H1 (cell line): Measurements from ENCODE around the gene ABCC4. TPM values are rescaled to one million over a fixed set of nuclear protein-coding genes. Genes with fewer than 3 reads are reported as not detected.

ENCODE experiments used
- CHD2 ChIP-seq: IDR thresholded peaks from 2 replicates; pipeline ENCODE4 v1.6.1; 2012; ENCODE audit warnings: low read length, improper control_type of control experiment
- GTF2F1 ChIP-seq: IDR thresholded peaks from 2 replicates; pipeline ENCODE4 v1.6.1; 2012; ENCODE audit warnings: low read depth, low read length, improper control_type of control experiment, borderline replicate concordance
- JUN ChIP-seq: IDR thresholded peaks from 2 replicates; pipeline ENCODE4 v1.6.1; 2011; ENCODE audit warnings: low read depth, mild to moderate bottlenecking, improper control_type of control experiment, low read length
- JUND ChIP-seq: IDR thresholded peaks from 2 replicates; pipeline ENCODE4 v1.6.1; 2011; ENCODE audit warnings: mild to moderate bottlenecking, improper control_type of control experiment, low read length
- MAFK ChIP-seq: IDR thresholded peaks from 2 replicates; pipeline ENCODE4 v1.6.1; 2012; ENCODE audit warnings: low read depth, mild to moderate bottlenecking, improper control_type of control experiment, low read length
- NANOG ChIP-seq: IDR thresholded peaks from 2 replicates; pipeline ENCODE4 v1.6.1; 2011; ENCODE audit warnings: low read length, low read depth, mild to moderate bottlenecking, inconsistent platforms; ENCODE audit not compliant: insufficient read depth, poor library complexity, severe bottlenecking
- SP2 ChIP-seq: IDR thresholded peaks from 2 replicates; pipeline ENCODE4 v1.6.1; 2012; ENCODE audit warnings: mild to moderate bottlenecking, low read length, inconsistent platforms
- polyA plus RNA-seq, 7 experiments: library from polyadenylated mRNA; depleted of rRNA in 3 of 7; stranded (reverse) in 5 of 7; unstranded in 2 of 7; fragments of >200 nt in 5 of 7; fragments of 200-250 nt in 2 of 7; gene quantifications; 1 replicate in 5 of 7; 2 replicates in 1 of 7; 4 replicates in 1 of 7; pipeline versions ENCODE4 v1.2.1 to v1.2.3, GENCODE V29; 2011 to 2013; ENCODE audit warnings: missing spikeins in 2 of 7, mixed read lengths in 2 of 7
- total RNA-seq: library from RNA; stranded (reverse); fragmentation: NEBNext Ultra II Directional; extraction: Animal tissue kit (Norgen Biotek cat#: 25700); gene quantifications from 2 replicates; pipeline ENCODE4 v1.2.1, GENCODE V29; 2021
- TF ChIP-seq, protein P1 (sequence below): fragments of 300-600 bp; sonication (generic); IDR thresholded peaks from 2 replicates; pipeline ENCODE4 v1.7.1; 2012; ENCODE audit warnings: low read length, moderate library complexity, mild to moderate bottlenecking, inconsistent platforms; ENCODE audit not compliant: insufficient replicate concordance
- TF ChIP-seq, protein P2 (sequence below): IDR thresholded peaks from 2 replicates; pipeline ENCODE4 v1.6.1; 2011; ENCODE audit warnings: low read length, improper control_type of control experiment
- TF ChIP-seq, protein P3 (sequence below): IDR thresholded peaks from 2 replicates; pipeline ENCODE4 v1.6.1; 2011; ENCODE audit warnings: low read depth, mild to moderate bottlenecking, low read length; ENCODE audit not compliant: insufficient read depth

The ABCC4 gene
- total and polyA plus RNA-seq, 2 of the 8 experiments (the other 6 are each of a cell fraction or from before 2014, with no cell fraction given) = 4.0 to 14.1 TPM

DNA sequence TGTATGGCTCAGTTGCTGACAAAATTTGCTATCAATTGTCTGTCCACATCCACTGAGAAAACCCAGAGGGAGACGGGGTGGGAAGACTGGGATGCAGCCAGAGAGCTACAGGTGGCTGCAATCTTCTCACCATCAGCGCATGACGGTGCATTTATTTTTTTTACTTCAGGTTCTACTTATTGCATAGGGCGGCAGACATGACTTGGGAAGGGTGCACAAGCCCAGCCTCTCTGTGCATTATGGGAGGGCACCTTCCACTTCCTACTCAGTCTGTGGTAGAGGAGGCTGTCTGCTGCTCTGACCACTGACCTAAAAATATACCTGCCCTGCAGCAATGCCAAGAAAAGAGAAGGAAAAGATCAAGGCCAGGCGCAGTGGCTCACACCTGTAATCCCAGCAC lies 73.1 kb downstream of the ABCC4 start (continued):
- TF ChIP-seq, protein P1, sequence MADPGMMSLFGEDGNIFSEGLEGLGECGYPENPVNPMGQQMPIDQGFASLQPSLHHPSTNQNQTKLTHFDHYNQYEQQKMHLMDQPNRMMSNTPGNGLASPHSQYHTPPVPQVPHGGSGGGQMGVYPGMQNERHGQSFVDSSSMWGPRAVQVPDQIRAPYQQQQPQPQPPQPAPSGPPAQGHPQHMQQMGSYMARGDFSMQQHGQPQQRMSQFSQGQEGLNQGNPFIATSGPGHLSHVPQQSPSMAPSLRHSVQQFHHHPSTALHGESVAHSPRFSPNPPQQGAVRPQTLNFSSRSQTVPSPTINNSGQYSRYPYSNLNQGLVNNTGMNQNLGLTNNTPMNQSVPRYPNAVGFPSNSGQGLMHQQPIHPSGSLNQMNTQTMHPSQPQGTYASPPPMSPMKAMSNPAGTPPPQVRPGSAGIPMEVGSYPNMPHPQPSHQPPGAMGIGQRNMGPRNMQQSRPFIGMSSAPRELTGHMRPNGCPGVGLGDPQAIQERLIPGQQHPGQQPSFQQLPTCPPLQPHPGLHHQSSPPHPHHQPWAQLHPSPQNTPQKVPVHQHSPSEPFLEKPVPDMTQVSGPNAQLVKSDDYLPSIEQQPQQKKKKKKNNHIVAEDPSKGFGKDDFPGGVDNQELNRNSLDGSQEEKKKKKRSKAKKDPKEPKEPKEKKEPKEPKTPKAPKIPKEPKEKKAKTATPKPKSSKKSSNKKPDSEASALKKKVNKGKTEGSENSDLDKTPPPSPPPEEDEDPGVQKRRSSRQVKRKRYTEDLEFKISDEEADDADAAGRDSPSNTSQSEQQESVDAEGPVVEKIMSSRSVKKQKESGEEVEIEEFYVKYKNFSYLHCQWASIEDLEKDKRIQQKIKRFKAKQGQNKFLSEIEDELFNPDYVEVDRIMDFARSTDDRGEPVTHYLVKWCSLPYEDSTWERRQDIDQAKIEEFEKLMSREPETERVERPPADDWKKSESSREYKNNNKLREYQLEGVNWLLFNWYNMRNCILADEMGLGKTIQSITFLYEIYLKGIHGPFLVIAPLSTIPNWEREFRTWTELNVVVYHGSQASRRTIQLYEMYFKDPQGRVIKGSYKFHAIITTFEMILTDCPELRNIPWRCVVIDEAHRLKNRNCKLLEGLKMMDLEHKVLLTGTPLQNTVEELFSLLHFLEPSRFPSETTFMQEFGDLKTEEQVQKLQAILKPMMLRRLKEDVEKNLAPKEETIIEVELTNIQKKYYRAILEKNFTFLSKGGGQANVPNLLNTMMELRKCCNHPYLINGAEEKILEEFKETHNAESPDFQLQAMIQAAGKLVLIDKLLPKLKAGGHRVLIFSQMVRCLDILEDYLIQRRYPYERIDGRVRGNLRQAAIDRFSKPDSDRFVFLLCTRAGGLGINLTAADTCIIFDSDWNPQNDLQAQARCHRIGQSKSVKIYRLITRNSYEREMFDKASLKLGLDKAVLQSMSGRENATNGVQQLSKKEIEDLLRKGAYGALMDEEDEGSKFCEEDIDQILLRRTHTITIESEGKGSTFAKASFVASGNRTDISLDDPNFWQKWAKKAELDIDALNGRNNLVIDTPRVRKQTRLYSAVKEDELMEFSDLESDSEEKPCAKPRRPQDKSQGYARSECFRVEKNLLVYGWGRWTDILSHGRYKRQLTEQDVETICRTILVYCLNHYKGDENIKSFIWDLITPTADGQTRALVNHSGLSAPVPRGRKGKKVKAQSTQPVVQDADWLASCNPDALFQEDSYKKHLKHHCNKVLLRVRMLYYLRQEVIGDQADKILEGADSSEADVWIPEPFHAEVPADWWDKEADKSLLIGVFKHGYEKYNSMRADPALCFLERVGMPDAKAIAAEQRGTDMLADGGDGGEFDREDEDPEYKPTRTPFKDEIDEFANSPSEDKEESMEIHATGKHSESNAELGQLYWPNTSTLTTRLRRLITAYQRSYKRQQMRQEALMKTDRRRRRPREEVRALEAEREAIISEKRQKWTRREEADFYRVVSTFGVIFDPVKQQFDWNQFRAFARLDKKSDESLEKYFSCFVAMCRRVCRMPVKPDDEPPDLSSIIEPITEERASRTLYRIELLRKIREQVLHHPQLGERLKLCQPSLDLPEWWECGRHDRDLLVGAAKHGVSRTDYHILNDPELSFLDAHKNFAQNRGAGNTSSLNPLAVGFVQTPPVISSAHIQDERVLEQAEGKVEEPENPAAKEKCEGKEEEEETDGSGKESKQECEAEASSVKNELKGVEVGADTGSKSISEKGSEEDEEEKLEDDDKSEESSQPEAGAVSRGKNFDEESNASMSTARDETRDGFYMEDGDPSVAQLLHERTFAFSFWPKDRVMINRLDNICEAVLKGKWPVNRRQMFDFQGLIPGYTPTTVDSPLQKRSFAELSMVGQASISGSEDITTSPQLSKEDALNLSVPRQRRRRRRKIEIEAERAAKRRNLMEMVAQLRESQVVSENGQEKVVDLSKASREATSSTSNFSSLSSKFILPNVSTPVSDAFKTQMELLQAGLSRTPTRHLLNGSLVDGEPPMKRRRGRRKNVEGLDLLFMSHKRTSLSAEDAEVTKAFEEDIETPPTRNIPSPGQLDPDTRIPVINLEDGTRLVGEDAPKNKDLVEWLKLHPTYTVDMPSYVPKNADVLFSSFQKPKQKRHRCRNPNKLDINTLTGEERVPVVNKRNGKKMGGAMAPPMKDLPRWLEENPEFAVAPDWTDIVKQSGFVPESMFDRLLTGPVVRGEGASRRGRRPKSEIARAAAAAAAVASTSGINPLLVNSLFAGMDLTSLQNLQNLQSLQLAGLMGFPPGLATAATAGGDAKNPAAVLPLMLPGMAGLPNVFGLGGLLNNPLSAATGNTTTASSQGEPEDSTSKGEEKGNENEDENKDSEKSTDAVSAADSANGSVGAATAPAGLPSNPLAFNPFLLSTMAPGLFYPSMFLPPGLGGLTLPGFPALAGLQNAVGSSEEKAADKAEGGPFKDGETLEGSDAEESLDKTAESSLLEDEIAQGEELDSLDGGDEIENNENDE = no peak
- TF ChIP-seq GTF2F1 (no peak), CHD2 (no peak), MAFK (no peak), JUND (no peak), SP2 (no peak), NANOG (no peak), JUN (no peak)
- TF ChIP-seq, protein P2, sequence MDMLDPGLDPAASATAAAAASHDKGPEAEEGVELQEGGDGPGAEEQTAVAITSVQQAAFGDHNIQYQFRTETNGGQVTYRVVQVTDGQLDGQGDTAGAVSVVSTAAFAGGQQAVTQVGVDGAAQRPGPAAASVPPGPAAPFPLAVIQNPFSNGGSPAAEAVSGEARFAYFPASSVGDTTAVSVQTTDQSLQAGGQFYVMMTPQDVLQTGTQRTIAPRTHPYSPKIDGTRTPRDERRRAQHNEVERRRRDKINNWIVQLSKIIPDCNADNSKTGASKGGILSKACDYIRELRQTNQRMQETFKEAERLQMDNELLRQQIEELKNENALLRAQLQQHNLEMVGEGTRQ = no peak
- TF ChIP-seq, protein P3, sequence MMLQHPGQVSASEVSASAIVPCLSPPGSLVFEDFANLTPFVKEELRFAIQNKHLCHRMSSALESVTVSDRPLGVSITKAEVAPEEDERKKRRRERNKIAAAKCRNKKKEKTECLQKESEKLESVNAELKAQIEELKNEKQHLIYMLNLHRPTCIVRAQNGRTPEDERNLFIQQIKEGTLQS = no peak
